K562 (cell line): ENCODE data around the gene MECR. TPM values are rescaled to one million over a fixed set of nuclear protein-coding genes. Genes with fewer than 3 reads are reported as not detected.

Source experiments
- BHLHE40 ChIP-seq: IDR thresholded peaks from 2 replicates; pipeline ENCODE4 v1.6.1; 2011; ENCODE audit warnings: low read length, improper control_type of control experiment
- GATAD2B ChIP-seq: fragments of 450-650 bp; IDR thresholded peaks from 2 replicates; pipeline ENCODE4 v1.6.1; 2017; ENCODE audit warnings: mild to moderate bottlenecking, borderline replicate concordance
- HDAC6 ChIP-seq: IDR thresholded peaks from 2 replicates; pipeline ENCODE4 v1.6.1; 2012; ENCODE audit warnings: low read depth, mild to moderate bottlenecking, control low read depth, inconsistent platforms, low read length, moderate library complexity
- HNRNPUL1 ChIP-seq: fragments of 200-400 bp; formaldehyde crosslinking; IDR thresholded peaks from 2 replicates; pipeline ENCODE4 v1.6.1; 2017; ENCODE audit warnings: low read length
- ILK ChIP-seq: fragments of 450-650 bp; IDR thresholded peaks from 2 replicates; pipeline ENCODE4 v1.6.1; 2016; ENCODE audit warnings: missing genetic modification characterization, low read depth, mild to moderate bottlenecking, missing compliant biosample characterization, moderate library complexity, borderline replicate concordance
- MED1 ChIP-seq: sonication (generic); formaldehyde crosslinking; IDR thresholded peaks from 2 replicates; pipeline ENCODE4 v1.8.1; 2023; ENCODE audit warnings: missing genetic modification reagents, borderline replicate concordance
- PTRF ChIP-seq: fragments of 450-650 bp; IDR thresholded peaks from 2 replicates; pipeline ENCODE4 v1.6.1; 2016; ENCODE audit warnings: mild to moderate bottlenecking, missing genetic modification characterization, missing compliant biosample characterization
- PTTG1 ChIP-seq: fragments of 450-650 bp; IDR thresholded peaks from 2 replicates; pipeline ENCODE4 v1.6.1; 2016; ENCODE audit warnings: low read depth, mild to moderate bottlenecking, missing genetic modification characterization, missing compliant biosample characterization
- PURB ChIP-seq: sonication (generic); formaldehyde crosslinking; IDR thresholded peaks from 2 replicates; pipeline ENCODE4 v1.9.0; 2021; ENCODE audit warnings: low read depth, mild to moderate bottlenecking, missing genetic modification reagents
- RREB1 ChIP-seq: fragments of 250-450 bp; sonication (Bioruptor Pico); IDR thresholded peaks from 2 replicates; pipeline ENCODE4 v1.4.0; 2020
- SMC3 ChIP-seq: conservative IDR thresholded peaks from 2 replicates; pipeline ENCODE4 v1.6.1; 2011; ENCODE audit warnings: low read depth, low read length, improper control_type of control experiment; ENCODE audit not compliant: insufficient read depth
- TBP ChIP-seq: optimal IDR thresholded peaks from 2 replicates; pipeline ENCODE3; 2011; ENCODE audit warnings: low read depth, low read length, improper control_type of control experiment
- ZBTB17 ChIP-seq: fragments of 450-650 bp; formaldehyde crosslinking; IDR thresholded peaks from 2 replicates; pipeline ENCODE4 v1.4.0; 2020; ENCODE audit warnings: mild to moderate bottlenecking
- ZFP36 ChIP-seq: fragments of 150-350 bp; IDR thresholded peaks from 2 replicates; pipeline ENCODE4 v1.6.1; 2018; ENCODE audit warnings: low read length, low read depth; ENCODE audit not compliant: partially characterized antibody
- ZNF551 ChIP-seq: fragments of 250-450 bp; sonication (Bioruptor Pico); IDR thresholded peaks from 2 replicates; pipeline ENCODE4 v1.5.0; 2021; ENCODE audit warnings: mild to moderate bottlenecking, moderate library complexity
- polyA plus RNA-seq, 8 experiments: library from polyadenylated mRNA; depleted of rRNA in 4 of 8; stranded (reverse) in 5 of 8; unstranded in 3 of 8; fragments of >200 nt; fragmentation: Nextera tagmentation in 2 of 8; fragmentation: Illumina TruSeq in 1 of 8; extraction: Ambion mirVana in 2 of 8; extraction: Trizol in 1 of 8; gene quantifications; 2 replicates each; pipeline versions ENCODE4 v1.2.1 to v1.2.3, GENCODE V29; 2011 to 2014; ENCODE audit warnings: inconsistent platforms in 1 of 8, missing spikeins in 1 of 8
- total RNA-seq, 7 experiments: library from RNA; depleted of rRNA in 6 of 7; stranded (reverse); fragments of >200 nt in 6 of 7; fragmentation: Illumina TruSeq in 2 of 7; extraction: Trizol in 2 of 7; gene quantifications; 2 replicates each; pipeline versions ENCODE4 v1.2.1 to v1.2.3, GENCODE V29; 2011 to 2021; ENCODE audit warnings: low replicate concordance in 1 of 7

Gene MECR
- total and polyA plus RNA-seq, 9 of the 15 experiments (the other 6 are each of a cell fraction or from before 2014, with no cell fraction given) = 10.4 to 58.6 (median 42.9) TPM

GRCh38 chr1:29197993-29198392 is 32.7 kb downstream of the MECR start (continued):
- TF ChIP-seq RREB1 = no peak
- TF ChIP-seq PTRF (tag) = no peak
- no peak for TF ChIP-seq GATAD2B
- no peak for TF ChIP-seq HNRNPUL1
- TF ChIP-seq HDAC6 = no peak
- no peak for TF ChIP-seq PURB
- TF ChIP-seq ZBTB17 (CRISPR knock-in tag) = no peak
- TF ChIP-seq ZNF551 = no peak
- TF ChIP-seq BHLHE40 = no peak
- TF ChIP-seq SMC3 = no peak
- no peak for TF ChIP-seq PTTG1 (tag)
- TF ChIP-seq MED1 (CRISPR knock-in tag) = 0 out of 2 replicates have a peak, but pooled peaks have one; percentile 33
- TF ChIP-seq ZFP36 = no peak
- TF ChIP-seq TBP = no peak
- TF ChIP-seq ILK (tag) = no peak
